SW 1271 (cell line): ENCODE measurements around the gene LRRN4.

Experiments
- DNase-seq, 2 experiments: peaks; one replicate each; lab custom pipeline; 2025; lab: John Stamatoyannopoulos, UW

LRRN4 gene

GRCh38 chr20:6030453-6031080 lies 23.3 kb downstream of the LRRN4 start:
- no peak for DNase-seq

- no peak for DNase-seq
Measured at GRCh38 chr20:6029538-6029937, 24.3 kb downstream of the LRRN4 start.

GRCh38 chr20:6028818-6029217 lies 25.0 kb downstream of the LRRN4 start:
- DNase-seq = no peak

- no peak for DNase-seq
Measured at GRCh38 chr20:6026051-6026450, 27.8 kb downstream of the LRRN4 start.

GRCh38 chr20:6024768-6025167 lies 29.1 kb downstream of the LRRN4 start:
- DNase-seq = no peak

- DNase-seq = no peak
Measured at GRCh38 chr20:6017880-6018279, 36.0 kb downstream of the LRRN4 start.

- no peak for DNase-seq
Measured at GRCh38 chr20:6017467-6017866, 36.4 kb downstream of the LRRN4 start.

GRCh38 chr20:6014957-6015356 lies 38.9 kb downstream of the LRRN4 start:
- no peak for DNase-seq

GRCh38 chr20:6014017-6014416 lies 39.8 kb downstream of the LRRN4 start:
- DNase-seq = no peak

GRCh38 chr20:6012179-6012578 lies 41.7 kb downstream of the LRRN4 start:
- no peak for DNase-seq

- DNase-seq = peak; percentile 48 to 80
Measured at GRCh38 chr20:6008254-6008653, 45.6 kb downstream of the LRRN4 start.

GRCh38 chr20:6007529-6008103 lies 46.2 kb downstream of the LRRN4 start:
- no peak for DNase-seq

- DNase-seq = no peak
Measured at GRCh38 chr20:6007094-6007528, 46.7 kb downstream of the LRRN4 start.

GRCh38 chr20:6006603-6006949 lies 47.3 kb downstream of the LRRN4 start:
- no peak for DNase-seq

GRCh38 chr20:6000871-6001270 lies 53.0 kb downstream of the LRRN4 start:
- no peak for DNase-seq

GRCh38 chr20:5999783-6000182 lies 54.1 kb downstream of the LRRN4 start:
- no peak for DNase-seq

- DNase-seq = no peak
Measured at GRCh38 chr20:5996765-5997164, 57.1 kb downstream of the LRRN4 start.

- DNase-seq = no peak
Measured at GRCh38 chr20:5991623-5992441, 62.0 kb downstream of the LRRN4 start.

GRCh38 chr20:5990946-5991345 lies 62.9 kb downstream of the LRRN4 start:
- no peak for DNase-seq
